Activated T-helper 1 cell treated with anti-CD3 and anti-CD28 coated beads, Interleukin-12 subunit alpha, Interleukin-12 subunit beta, Interleukin-2, Interleukin-4 antibody, amounts not matched to agents 30 ng/mL and 10 ng/mL and 1 ng/mL, durations not matched to agents 14 hours and 24 hours and 36 hours (primary cell): ENCODE measurements around the gene PTPN18. TPM values are rescaled to one million over a fixed set of nuclear protein-coding genes. Genes with fewer than 3 reads are reported as not detected.
"Not testable (repeated sequence)": the region's sequence is repeated elsewhere in the genome, so short reads cannot be mapped to it uniquely, and the experiment has no call there.

Experiments
- DNase-seq: peaks from one replicate; pipeline ENCODE4 v3.0.0; 2021; ENCODE audit warnings: low spot score
- H3K27ac Mint-ChIP-seq: one replicate; pipeline ENCODE4 v1.8.0; 2021; ENCODE audit warnings: mild to moderate bottlenecking, mixed read lengths
- H3K27me3 Mint-ChIP-seq: one replicate; pipeline ENCODE4 v1.8.0; 2022; ENCODE audit warnings: mild to moderate bottlenecking, moderate library complexity, mixed read lengths; ENCODE audit not compliant: insufficient read depth
- H3K36me3 Mint-ChIP-seq: one replicate; pipeline ENCODE4 v1.8.0; 2021; ENCODE audit warnings: low read depth, mixed read lengths
- H3K4me1 Mint-ChIP-seq: one replicate; pipeline ENCODE4 v1.8.0; 2021; ENCODE audit warnings: low read depth, mixed read lengths
- H3K4me3 Mint-ChIP-seq: one replicate; pipeline ENCODE4 v1.8.0; 2021; ENCODE audit warnings: mild to moderate bottlenecking, moderate library complexity, mixed read lengths
- H3K9me3 Mint-ChIP-seq: one replicate; pipeline ENCODE4 v1.8.0; 2021; ENCODE audit warnings: mixed read lengths
- intact Hi-C: fragments of 100-400 bp; cut with micrococcal nuclease; formaldehyde crosslinking; loops from one replicate; pipeline ENCODE4 v1.15.1; 2024
- total RNA-seq: library from RNA; stranded (reverse); gene quantifications from 2 replicates; pipeline ENCODE4 v1.2.3, GENCODE V29; 2022

PTPN18 gene
- total RNA-seq, 1 donor from 2014 or later: 68.9 TPM

- intact Hi-C loops: loop anchor here (1.0 to 5.0 kb wide), 4 partner anchors 20 to 210 kb away; partner anchors contain the start of genes IMP4, MZT2B and SMPD4
- Mint-ChIP-seq H3K4me1 (peaks cover 19% of the 10 kb centered on the region), H3K9me3 (no peaks in the 10 kb centered on the region), H3K27ac (no peak overlapping the region), H3K27me3 (peaks cover 13% of the 10 kb centered on the region), H3K4me3 (peak overlapping the region; percentile 93), H3K36me3 (peaks cover 12% of the 10 kb centered on the region)
- no peak for DNase-seq
Measured at GRCh38 chr2:130391872-130392670, 36.2 kb downstream of the PTPN18 start.

GRCh38 chr2:130393318-130393910, 37.6 kb downstream of the PTPN18 start:
- Mint-ChIP-seq H3K9me3 (no peaks in the 10 kb centered on the region), H3K27me3 (peaks cover 16% of the 10 kb centered on the region), H3K27ac (no peak overlapping the region), H3K4me3 (no peak overlapping the region), H3K4me1 (peaks cover 19% of the 10 kb centered on the region), H3K36me3 (peaks cover 12% of the 10 kb centered on the region)
- no peak for DNase-seq
- intact Hi-C loops: loop anchor here (5.0 kb wide), 1 partner anchor 211 kb away; the partner anchor contains the start of genes MZT2B and SMPD4

- H3K27me3 Mint-ChIP-seq, H3K9me3 Mint-ChIP-seq, intact Hi-C loops, H3K4me3 Mint-ChIP-seq, H3K36me3 Mint-ChIP-seq, DNase-seq, H3K27ac Mint-ChIP-seq, H3K4me1 Mint-ChIP-seq: not testable (repeated sequence)
Measured at GRCh38 chr2:130406280-130406679, 50.4 kb downstream of the PTPN18 start.

- H3K27ac Mint-ChIP-seq, intact Hi-C loops, H3K36me3 Mint-ChIP-seq, H3K27me3 Mint-ChIP-seq, H3K4me1 Mint-ChIP-seq, H3K9me3 Mint-ChIP-seq, H3K4me3 Mint-ChIP-seq, DNase-seq: not testable (repeated sequence)
Measured at GRCh38 chr2:130416693-130417092, 60.8 kb downstream of the PTPN18 start.

DNA sequence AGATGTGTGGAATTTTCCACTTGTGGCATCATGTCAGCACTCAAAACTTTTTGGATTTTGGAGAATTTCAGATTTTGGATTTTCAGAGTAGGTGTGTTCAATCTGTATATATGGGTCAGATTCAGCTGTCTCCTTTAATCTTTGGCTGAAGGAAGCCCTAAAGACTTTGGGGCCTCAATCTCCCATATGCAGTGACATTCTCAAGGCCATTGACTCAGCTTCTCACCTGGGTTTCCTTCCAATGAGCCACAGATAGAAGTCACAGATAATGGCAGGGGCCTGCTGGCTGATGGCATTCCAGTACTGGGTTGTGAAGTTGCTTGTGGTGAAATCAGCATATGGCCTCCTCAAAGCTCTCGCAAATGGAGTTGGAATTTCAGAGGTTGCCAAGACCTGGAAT, 63.0 kb downstream of the PTPN18 start:
- H3K36me3 Mint-ChIP-seq, H3K4me1 Mint-ChIP-seq, H3K4me3 Mint-ChIP-seq, H3K27ac Mint-ChIP-seq, intact Hi-C loops, H3K27me3 Mint-ChIP-seq, H3K9me3 Mint-ChIP-seq, DNase-seq: not testable (repeated sequence)

Other genes starting within 250 kb of the PTPN18 start
- gene POTEF, start 226.8 kb upstream of the PTPN18 start, total RNA-seq: not detected in 2 replicates
- 0.52 and 1.8 TPM in 2 replicates for gene CCDC74B, start 210.9 kb upstream of the PTPN18 start, total RNA-seq
- gene SMPD4, start 174.5 kb upstream of the PTPN18 start, total RNA-seq: 92.3 and 99.0 TPM in 2 replicates
- gene MZT2B, start 173.8 kb upstream of the PTPN18 start, total RNA-seq: 289 and 294 TPM in 2 replicates
- not detected in 2 replicates for gene TUBA3E, start 157.6 kb upstream of the PTPN18 start, total RNA-seq
- gene IMP4, start 13.2 kb upstream of the PTPN18 start, total RNA-seq: 169 and 184 TPM in 2 replicates
- not detected in 2 replicates for gene POTEI, start 153.3 kb downstream of the PTPN18 start, total RNA-seq
- not detected in 2 replicates for gene CFC1B, start 165.2 kb downstream of the PTPN18 start, total RNA-seq
- gene CFC1, start 243.5 kb downstream of the PTPN18 start, total RNA-seq: not detected in 2 replicates